HG03280 (cell line): ENCODE data around the gene ADAM8.

Experiments used
- ATAC-seq: cut with Tn5 transposase; IDR thresholded peaks from one replicate; pipeline ENCODE4 v1.9.1; 2021; ENCODE audit warnings: mild to moderate bottlenecking, moderate library complexity; ENCODE audit not compliant: unreplicated experiment

The ADAM8 gene

GRCh38 chr10:133214468-133215410 lies 61.9 kb downstream of the ADAM8 start:
- ATAC-seq = no peak

DNA sequence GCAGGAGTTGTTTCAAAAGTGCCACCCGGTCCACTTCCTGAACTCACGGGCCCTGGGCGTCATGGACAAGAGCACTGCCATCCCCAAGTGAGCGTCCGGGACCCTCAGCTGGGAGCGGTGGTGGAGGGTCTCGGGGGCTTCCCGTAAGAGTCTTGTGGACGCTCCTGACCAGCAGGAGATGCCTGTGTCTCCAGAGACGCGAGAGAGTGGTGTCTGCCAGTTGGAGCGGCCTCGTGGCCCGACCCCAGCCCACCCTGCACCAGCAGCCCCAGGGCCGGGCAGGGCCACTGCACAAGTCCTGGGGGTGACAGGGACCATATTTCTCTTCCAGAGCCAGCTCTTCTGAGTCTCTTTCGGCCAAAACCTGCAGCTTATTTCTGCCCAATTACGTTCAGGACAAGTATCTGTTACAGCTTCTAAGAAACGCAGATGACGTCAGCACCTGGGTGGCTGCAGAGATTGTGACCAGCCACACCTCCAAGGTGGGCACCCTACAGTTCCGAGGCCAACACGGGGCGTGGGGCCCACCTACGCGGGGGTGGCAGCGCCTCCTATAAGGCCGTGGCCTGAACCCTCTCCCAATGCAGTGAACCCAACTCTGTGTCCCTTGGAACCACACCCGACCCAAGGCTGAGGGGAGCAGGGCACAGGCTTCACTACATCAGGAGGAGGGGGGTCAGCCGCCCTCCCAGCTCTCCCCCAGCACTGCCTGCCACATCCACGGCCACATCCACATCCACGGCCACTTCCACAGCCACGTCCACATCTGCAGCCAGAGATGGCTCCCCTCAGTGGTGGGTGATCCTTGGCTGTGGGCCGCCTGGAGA lies 62.8 kb downstream of the ADAM8 start:
- no peak for ATAC-seq

DNA sequence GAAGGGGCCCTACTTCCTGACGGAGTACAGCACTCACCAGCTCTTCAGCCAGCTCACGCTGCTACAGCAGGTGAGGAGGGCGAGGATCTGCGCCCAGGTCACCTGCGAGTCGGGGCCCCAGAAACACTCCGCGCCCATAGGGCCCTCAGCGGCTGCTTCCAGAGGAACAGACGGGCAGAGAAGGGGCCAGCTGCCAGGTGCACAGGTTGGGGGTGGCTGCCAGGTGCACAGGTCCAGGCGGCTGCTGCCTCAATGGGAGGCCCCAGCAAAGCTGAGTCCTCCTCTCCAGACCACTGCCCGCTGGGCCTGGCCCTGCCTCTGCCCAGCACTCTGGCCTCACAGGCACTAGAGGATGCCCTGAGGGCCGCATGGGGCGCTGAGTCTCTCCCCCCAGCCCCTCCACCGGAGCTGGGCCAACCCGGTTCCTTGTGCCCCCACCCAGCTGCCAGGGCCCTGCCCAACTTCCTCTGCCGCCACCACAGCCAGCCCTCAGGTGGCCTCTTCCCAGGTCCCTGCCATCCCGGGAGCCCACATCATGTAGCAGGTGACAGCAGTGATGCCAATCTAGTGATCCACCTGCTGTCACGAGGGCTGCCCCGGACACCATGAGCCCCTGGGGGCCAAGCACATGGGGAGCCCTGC lies 63.7 kb downstream of the ADAM8 start:
- ATAC-seq = no peak
